Inferior parietal cortex (tissue), 1 donor: ENCODE measurements around the gene POTEM.
"Not testable (repeated sequence)": the region's sequence is repeated elsewhere in the genome, so short reads cannot be mapped to it uniquely, and the experiment has no call there.

Source experiments
- DNase-seq: peaks from one replicate; pipeline ENCODE4 v3.0.0-alpha.2; 2016; ENCODE audit errors: extremely low spot score

The POTEM gene

DNA sequence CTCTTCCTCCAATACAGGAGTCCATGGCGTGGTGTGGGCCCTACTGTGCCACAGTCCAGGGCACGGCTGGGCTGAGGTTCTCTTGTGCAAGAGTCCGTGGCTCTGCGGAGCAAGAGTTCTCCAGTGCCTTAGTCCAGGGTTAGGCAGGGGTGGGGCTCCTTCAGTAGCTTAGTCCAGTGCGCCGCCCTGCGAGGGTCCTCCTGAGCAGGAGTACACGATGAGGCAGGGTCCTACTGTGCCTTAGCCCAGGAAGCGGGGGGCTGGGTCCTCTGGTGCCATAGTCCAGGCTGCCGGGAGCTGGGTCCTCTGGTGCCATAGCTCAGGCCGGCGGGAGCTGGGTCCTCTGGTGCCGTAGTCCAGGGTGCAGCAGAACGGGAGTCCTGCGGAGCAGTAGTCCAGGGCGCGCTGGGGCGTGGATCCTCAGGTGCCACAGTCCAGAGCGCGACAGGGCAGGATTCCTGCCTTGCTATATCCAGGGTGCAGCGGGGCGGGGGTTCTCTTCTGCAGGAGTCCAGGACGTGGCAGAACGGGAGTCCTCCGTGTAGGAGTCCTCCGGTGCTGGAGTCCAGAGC, 69.7 kb downstream of the POTEM start:
- DNase-seq = not testable (repeated sequence)

DNA sequence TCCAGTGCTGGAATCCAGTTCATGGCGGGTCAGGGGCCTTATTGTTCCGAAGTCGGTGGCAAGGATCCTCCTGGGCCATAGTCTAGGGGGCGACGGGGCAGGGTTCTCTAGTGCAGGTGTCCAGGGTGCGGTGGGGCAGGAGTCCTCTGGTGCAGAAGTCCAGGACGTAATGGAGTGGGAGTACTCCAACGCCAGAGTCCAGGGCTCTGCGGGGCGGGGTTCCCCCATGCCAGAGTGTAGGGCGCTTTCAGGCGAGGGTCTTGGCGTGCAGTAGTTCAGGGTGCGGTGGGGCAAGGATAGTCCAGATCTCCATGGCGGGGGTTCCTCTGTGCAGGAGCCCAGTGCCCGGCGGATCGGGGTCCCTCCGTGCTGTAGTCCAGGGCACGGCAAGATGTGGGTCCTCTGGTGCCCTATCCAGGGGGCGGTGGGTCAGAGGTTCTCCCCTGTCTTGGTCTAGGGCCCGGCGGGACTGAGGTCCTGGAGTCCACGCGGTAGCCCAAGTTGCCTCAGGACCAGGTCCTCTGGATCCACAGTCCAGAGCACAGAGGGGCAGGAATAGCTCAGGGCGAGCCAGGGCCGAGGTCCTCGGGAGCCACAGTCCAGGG, 70.9 kb downstream of the POTEM start:
- DNase-seq = not testable (repeated sequence)

- not testable (repeated sequence) for DNase-seq
These were observed 71.6 kb downstream of the POTEM start for GRCh38 chr14:19038785-19039184.

DNA sequence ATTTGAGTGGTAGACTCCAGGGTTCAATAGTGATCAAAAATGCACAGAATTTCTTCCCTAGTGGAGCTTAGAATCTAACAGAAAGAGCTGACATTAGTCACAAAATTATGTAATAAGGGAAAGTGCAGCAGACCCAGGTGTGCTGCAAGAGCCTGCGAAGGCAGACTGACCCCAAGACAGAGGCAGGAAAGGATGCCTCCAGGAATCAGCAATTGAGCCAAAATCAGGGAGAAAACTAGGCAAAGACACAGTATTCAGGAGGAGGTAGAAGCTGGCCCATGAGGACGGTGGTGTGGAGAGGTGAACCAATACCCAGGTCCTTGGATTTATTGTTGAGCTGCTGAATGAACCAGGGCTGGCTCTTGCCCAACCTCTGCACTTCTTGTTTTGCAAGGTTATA, 76.2 kb downstream of the POTEM start:
- DNase-seq = not testable (repeated sequence)
